HEK293 (cell line): ENCODE measurements around the gene KCTD10.

Source experiments
- CTCF ChIA-PET: fragments of 350-600 bp; formaldehyde crosslinking; extraction: SDS; loops from one replicate; lab custom pipeline; 2021; ENCODE audit warnings: antibody characterized with exemption; lab: Yijun Ruan, JAX
- POLR2A ChIA-PET: fragments of 300-600 bp; formaldehyde crosslinking; extraction: SDS; loops from one replicate; lab custom pipeline; 2020; ENCODE audit warnings: antibody characterized with exemption, inconsistent platforms; lab: Yijun Ruan, JAX
- H3K27ac ChIP-seq: fragments of 200-500 bp; sonication (Bioruptor generic); 2 replicates; pipeline ENCODE4 v1.5.1; 2014; ENCODE audit warnings: low read depth, low read length, control low read depth, inconsistent platforms; ENCODE audit errors: extremely low read depth
- H3K36me3 ChIP-seq, 2 experiments: fragments of 200-500 bp in 1 of 2; sonication (Bioruptor generic) in 1 of 2; 1 replicate in 1 of 2; 2 replicates in 1 of 2; pipeline ENCODE4 v1.5.1; 2014 to 2017; ENCODE audit warnings: inconsistent platforms in 2 of 2, low read length in 2 of 2; ENCODE audit not compliant: control insufficient read depth in 2 of 2, insufficient read depth in 1 of 2
- H3K4me1 ChIP-seq: fragments of 200-500 bp; sonication (Bioruptor generic); 2 replicates; pipeline ENCODE4 v1.5.1; 2014; ENCODE audit warnings: mild to moderate bottlenecking, low read length, inconsistent platforms; ENCODE audit not compliant: control insufficient read depth, insufficient read depth
- H3K4me3 ChIP-seq: 2 replicates; pipeline ENCODE4 v1.5.1; 2011; ENCODE audit warnings: low read depth, mild to moderate bottlenecking, control low read depth, low read length, moderate library complexity
- H3K9me3 ChIP-seq: fragments of 200-500 bp; sonication (Bioruptor generic); 2 replicates; pipeline ENCODE4 v1.5.1; 2014; ENCODE audit warnings: low read depth, low read length, inconsistent platforms; ENCODE audit not compliant: control insufficient read depth, insufficient read depth
- EGR2 ChIP-seq: fragments of 450-650 bp; formaldehyde crosslinking; IDR thresholded peaks from 2 replicates; pipeline ENCODE4 v1.5.1; 2016; ENCODE audit warnings: low read depth, missing biosample characterization, missing genetic modification characterization
- GLIS1 ChIP-seq: fragments of 450-650 bp; formaldehyde crosslinking; IDR thresholded peaks from 2 replicates; pipeline ENCODE4 v1.5.1; 2016; ENCODE audit warnings: missing biosample characterization, missing genetic modification characterization
- PRDM1 ChIP-seq: fragments of 450-650 bp; formaldehyde crosslinking; IDR thresholded peaks from 2 replicates; pipeline ENCODE4; 2016; ENCODE audit warnings: missing biosample characterization, missing genetic modification characterization
- SCRT1 ChIP-seq: fragments of 450-650 bp; formaldehyde crosslinking; IDR thresholded peaks from 2 replicates; pipeline ENCODE4 v1.5.1; 2016; ENCODE audit warnings: missing biosample characterization, missing genetic modification characterization, borderline replicate concordance
- SETDB1 ChIP-seq: IDR thresholded peaks from one replicate; pipeline ENCODE4 v1.6.1; 2017; ENCODE audit warnings: mild to moderate bottlenecking, low read length, moderate library complexity, mixed read lengths; ENCODE audit not compliant: insufficient read length
- SP2 ChIP-seq: fragments of 450-650 bp; formaldehyde crosslinking; IDR thresholded peaks from 2 replicates; pipeline ENCODE4 v1.5.1; 2016; ENCODE audit warnings: missing biosample characterization, missing genetic modification characterization
- ZBTB48 ChIP-seq: fragments of 450-650 bp; formaldehyde crosslinking; IDR thresholded peaks from 2 replicates; pipeline ENCODE4 v1.5.1; 2016; ENCODE audit warnings: missing biosample characterization, missing genetic modification characterization
- ZFHX2 ChIP-seq: fragments of 450-650 bp; formaldehyde crosslinking; conservative IDR thresholded peaks from 2 replicates; pipeline ENCODE4 v1.5.1; 2016; ENCODE audit warnings: missing biosample characterization, missing genetic modification characterization
- ZFP41 ChIP-seq: fragments of 450-650 bp; formaldehyde crosslinking; IDR thresholded peaks from 2 replicates; pipeline ENCODE4 v1.5.1; 2016; ENCODE audit warnings: missing biosample characterization, missing genetic modification characterization, borderline replicate concordance
- ZNF112 ChIP-seq: fragments of 450-650 bp; formaldehyde crosslinking; IDR thresholded peaks from 2 replicates; pipeline ENCODE4 v1.5.0; 2017; ENCODE audit warnings: missing biosample characterization, missing genetic modification characterization
- ZNF133 ChIP-seq: fragments of 450-650 bp; formaldehyde crosslinking; IDR thresholded peaks from 2 replicates; pipeline ENCODE4 v1.5.1; 2016; ENCODE audit warnings: missing biosample characterization, missing genetic modification characterization
- ZNF169 ChIP-seq: fragments of 450-650 bp; formaldehyde crosslinking; IDR thresholded peaks from 2 replicates; pipeline ENCODE4 v1.5.1; 2016; ENCODE audit warnings: missing biosample characterization, missing genetic modification characterization
- ZNF239 ChIP-seq: fragments of 450-650 bp; formaldehyde crosslinking; IDR thresholded peaks from 2 replicates; pipeline ENCODE4 v1.5.1; 2016; ENCODE audit warnings: missing biosample characterization, missing genetic modification characterization
- ZNF24 ChIP-seq: fragments of 450-650 bp; formaldehyde crosslinking; IDR thresholded peaks from 2 replicates; pipeline ENCODE4 v1.5.1; 2016; ENCODE audit warnings: missing biosample characterization, missing genetic modification characterization
- ZNF391 ChIP-seq: fragments of 450-650 bp; formaldehyde crosslinking; IDR thresholded peaks from 2 replicates; pipeline ENCODE4 v1.5.1; 2016; ENCODE audit warnings: low read depth, missing biosample characterization, missing genetic modification characterization, borderline replicate concordance
- ZNF518A ChIP-seq: fragments of 450-650 bp; formaldehyde crosslinking; conservative IDR thresholded peaks from 2 replicates; pipeline ENCODE4 v1.5.1; 2016; ENCODE audit warnings: low read depth, missing biosample characterization, missing genetic modification characterization
- ZNF549 ChIP-seq: fragments of 450-650 bp; IDR thresholded peaks from 2 replicates; pipeline ENCODE4 v1.5.1; 2018; ENCODE audit warnings: missing biosample characterization, missing genetic modification characterization, mild to moderate bottlenecking, inconsistent platforms, moderate library complexity
- ZNF560 ChIP-seq: fragments of 450-650 bp; formaldehyde crosslinking; IDR thresholded peaks from 2 replicates; pipeline ENCODE4 v1.5.1; 2017; ENCODE audit warnings: missing biosample characterization, missing genetic modification characterization, borderline replicate concordance
- ZNF571 ChIP-seq: fragments of 450-650 bp; formaldehyde crosslinking; IDR thresholded peaks from 2 replicates; pipeline ENCODE4 v1.5.0; 2017; ENCODE audit warnings: missing biosample characterization, missing genetic modification characterization
- ZNF596 ChIP-seq: fragments of 450-650 bp; IDR thresholded peaks from 2 replicates; pipeline ENCODE4 v1.5.0; 2018; ENCODE audit warnings: missing biosample characterization, mild to moderate bottlenecking, missing genetic modification characterization, moderate library complexity
- ZNF785 ChIP-seq: fragments of 450-650 bp; formaldehyde crosslinking; IDR thresholded peaks from 2 replicates; pipeline ENCODE4 v1.5.1; 2016; ENCODE audit warnings: missing biosample characterization, missing genetic modification characterization
- ZNF791 ChIP-seq: fragments of 450-650 bp; formaldehyde crosslinking; IDR thresholded peaks from 2 replicates; pipeline ENCODE4 v1.5.1; 2016; ENCODE audit warnings: missing biosample characterization, missing genetic modification characterization

The KCTD10 gene

GRCh38 chr12:109524466-109525278, 47.6 kb upstream of the KCTD10 start:
- peaks cover 13 to 71% of the 10 kb centered on the region in 2 experiments; a peak in 2 of 3 replicates for H3K36me3 ChIP-seq

GRCh38 chr12:109523504-109523903, 46.4 kb upstream of the KCTD10 start:
- ChIA-PET CTCF (interaction anchor here (0.9 to 2.0 kb wide), 3 partner anchors 74 to 252 kb away, joined by 3 to 7 read pairs (median 7); no protein-coding TSS in a partner anchor), POLR2A (no interaction called here)
- H3K27ac ChIP-seq = no peak overlapping the region
- H3K36me3 ChIP-seq = peaks cover 10 to 77% of the 10 kb centered on the region in 2 experiments; a peak in 2 of 3 replicates
- H3K4me1 ChIP-seq = no peaks in the 10 kb centered on the region
- no peak for TF ChIP-seq ZNF549 (tag by site-specific recombination)
- TF ChIP-seq ZNF169 (tag by site-specific recombination) = no peak
- TF ChIP-seq ZNF791 = no peak
- no peak for TF ChIP-seq ZNF785 (tag by site-specific recombination)
- TF ChIP-seq SETDB1 = no peak
- TF ChIP-seq ZNF518A = no peak
- TF ChIP-seq SCRT1 = no peak
- no peak for TF ChIP-seq ZBTB48 (tag by site-specific recombination)
- TF ChIP-seq ZNF560 = no peak
- TF ChIP-seq GLIS1 (tag by site-specific recombination) = no peak
- TF ChIP-seq ZNF239 (tag by site-specific recombination) = no peak
- TF ChIP-seq PRDM1 (tag by site-specific recombination) = no peak
- no peak for TF ChIP-seq ZFP41 (tag by site-specific recombination)
- no peak for TF ChIP-seq ZNF112 (tag by site-specific recombination)
- TF ChIP-seq SP2 (tag by site-specific recombination) = no peak
- no peak for TF ChIP-seq ZFHX2 (tag by site-specific recombination)
- no peak overlapping the region for H3K4me3 ChIP-seq
- no peaks in the 10 kb centered on the region for H3K9me3 ChIP-seq

More at GRCh38 chr12:109524466-109525278, 47.6 kb upstream of the KCTD10 start:
- Histone ChIP-seq H3K9me3 (no peaks in the 10 kb centered on the region), H3K27ac (no peak overlapping the region)
- TF ChIP-seq ZNF571 (tag by site-specific recombination) (no peak), ZNF24 (tag by site-specific recombination) (no peak), ZNF596 (tag by site-specific recombination) (no peak), ZNF391 (tag by site-specific recombination) (no peak), EGR2 (no peak), ZNF133 (no peak)
- TF ChIP-seq, all 188 proteins: peak for 0
- no peak overlapping the region for H3K4me3 ChIP-seq
- CTCF ChIA-PET = interaction anchor here (0.6 to 2.0 kb wide), 3 partner anchors 61 to 251 kb away, joined by 3 to 7 read pairs (median 7); no protein-coding TSS in a partner anchor
- POLR2A ChIA-PET = interaction anchor here (0.9 kb wide), 1 partner anchor 21 kb away, joined by 3 read pairs; no protein-coding TSS in a partner anchor
- H3K4me1 ChIP-seq = no peaks in the 10 kb centered on the region
